Dedifferentiated amniotic fluid mesenchymal stem cell (primary cell): ENCODE measurements around the gene MMP15.

Experiments used
- DNase-seq: peaks from one replicate; pipeline ENCODE4 v3.0.0-alpha.2; 2016; ENCODE audit errors: extremely low spot score

Gene MMP15

GRCh38 chr16:58019866-58020538 is 5.6 kb upstream of the MMP15 start:
- DNase-seq, result no peak

GRCh38 chr16:58020628-58021521 is 4.7 kb upstream of the MMP15 start:
- peak; percentile 56 for DNase-seq

- no peak for DNase-seq
Measured at GRCh38 chr16:58021661-58022551, 3.6 kb upstream of the MMP15 start.

GRCh38 chr16:58022601-58023371 is 2.8 kb upstream of the MMP15 start:
- no peak for DNase-seq

GRCh38 chr16:58024486-58025350 is 836 bp upstream of the MMP15 start:
- DNase-seq, result no peak

- DNase-seq, result no peak
Measured at GRCh38 chr16:58026139-58026704, 668 bp downstream of the MMP15 start.

GRCh38 chr16:58026705-58027160 is 1.2 kb downstream of the MMP15 start:
- no peak for DNase-seq

GRCh38 chr16:58027161-58027915 is 1.8 kb downstream of the MMP15 start:
- no peak for DNase-seq

GRCh38 chr16:58027916-58028455 is 2.4 kb downstream of the MMP15 start:
- no peak for DNase-seq

GRCh38 chr16:58028541-58029070 is 3.1 kb downstream of the MMP15 start:
- no peak for DNase-seq

- DNase-seq, result no peak
Measured at GRCh38 chr16:58029410-58029809, 3.9 kb downstream of the MMP15 start.

- no peak for DNase-seq
Measured at GRCh38 chr16:58030136-58030840, 4.7 kb downstream of the MMP15 start.

- no peak for DNase-seq
Measured at GRCh38 chr16:58031016-58031800, 5.7 kb downstream of the MMP15 start.

- DNase-seq, result no peak
Measured at GRCh38 chr16:58032710-58033293, 7.2 kb downstream of the MMP15 start.

- DNase-seq, result no peak
Measured at GRCh38 chr16:58034128-58034685, 8.7 kb downstream of the MMP15 start.

- DNase-seq, result no peak
Measured at GRCh38 chr16:58034774-58035173, 9.2 kb downstream of the MMP15 start.
